ENCODE results near the gene PAPOLA.
"Not testable (repeated sequence)": the region's sequence is repeated elsewhere in the genome, so short reads cannot be mapped to it uniquely, and the experiment has no call there.

Gene PAPOLA

GRCh38 chr14:96504353-96504752 lies 2.2 kb downstream of the PAPOLA start:
- Histone ChIP-seq H3K4me1 (ENCODE audit: insufficient read depth, low read length) (peaks cover 17% of the 10 kb centered on the region; the same call in 1 of the 2 replicates), H3K4me3 (ENCODE audit: low read length) (peak overlapping the region; percentile 99), H3K9ac (ENCODE audit: low read depth, low read length) (peak overlapping the region; percentile 96; the same call in 1 of the 2 replicates), H3K36me3 (ENCODE audit: insufficient read depth, low read depth, low read length) (peaks cover 12% of the 10 kb centered on the region; the same call in 1 of the 2 replicates)
- not testable (repeated sequence) for H3K9me3 ChIP-seq (ENCODE audit: insufficient read depth, low read depth, low read length); H3K27me3 ChIP-seq (ENCODE audit: insufficient read depth, low read length); H3K27ac ChIP-seq (ENCODE audit: low read length)

- peaks cover 28% of the 10 kb centered on the region; the same call in 1 of the 2 replicates for H3K4me1 ChIP-seq (ENCODE audit: insufficient read depth, low read length)
Observed at GRCh38 chr14:96507723-96508122, 5.5 kb downstream of the PAPOLA start.

GRCh38 chr14:96508900-96509299 lies 6.7 kb downstream of the PAPOLA start:
- H3K9me3 ChIP-seq (ENCODE audit: insufficient read depth, low read depth, low read length), result no peaks in the 10 kb centered on the region
- peaks cover 12% of the 10 kb centered on the region; the same call in 1 of the 2 replicates for H3K36me3 ChIP-seq (ENCODE audit: insufficient read depth, low read depth, low read length)
- no peak overlapping the region for H3K9ac ChIP-seq (ENCODE audit: low read depth, low read length)
- H3K4me3 ChIP-seq (ENCODE audit: low read length), result no peak overlapping the region
- H3K27ac ChIP-seq (ENCODE audit: low read length), result no peak overlapping the region
- H3K4me1 ChIP-seq (ENCODE audit: insufficient read depth, low read length), result peaks cover 36% of the 10 kb centered on the region; the same call in 1 of the 2 replicates
- no peaks in the 10 kb centered on the region for H3K27me3 ChIP-seq (ENCODE audit: insufficient read depth, low read length)

More at GRCh38 chr14:96507723-96508122, 5.5 kb downstream of the PAPOLA start:
- Histone ChIP-seq H3K9me3 (ENCODE audit: insufficient read depth, low read depth, low read length) (no peaks in the 10 kb centered on the region), H3K4me3 (ENCODE audit: low read length) (no peak overlapping the region), H3K27me3 (ENCODE audit: insufficient read depth, low read length) (no peaks in the 10 kb centered on the region), H3K9ac (ENCODE audit: low read depth, low read length) (no peak overlapping the region), H3K27ac (ENCODE audit: low read length) (no peak overlapping the region), H3K36me3 (ENCODE audit: insufficient read depth, low read depth, low read length) (peaks cover 12% of the 10 kb centered on the region; the same call in 1 of the 2 replicates)

GRCh38 chr14:96509457-96510090 lies 7.4 kb downstream of the PAPOLA start:
- Histone ChIP-seq H3K4me3 (ENCODE audit: low read length) (no peak overlapping the region), H3K9ac (ENCODE audit: low read depth, low read length) (no peak overlapping the region), H3K27me3 (ENCODE audit: insufficient read depth, low read length) (no peaks in the 10 kb centered on the region), H3K27ac (ENCODE audit: low read length) (no peak overlapping the region), H3K36me3 (ENCODE audit: insufficient read depth, low read depth, low read length) (peaks cover 10% of the 10 kb centered on the region; the same call in 1 of the 2 replicates), H3K4me1 (ENCODE audit: insufficient read depth, low read length) (peaks cover 39% of the 10 kb centered on the region; the same call in 1 of the 2 replicates), H3K9me3 (ENCODE audit: insufficient read depth, low read depth, low read length) (no peaks in the 10 kb centered on the region)

GRCh38 chr14:96511146-96511545 lies 9.0 kb downstream of the PAPOLA start:
- no peak overlapping the region; the same call in 1 of the 2 replicates for H3K9ac ChIP-seq (ENCODE audit: low read depth, low read length)
- no peak overlapping the region for H3K4me3 ChIP-seq (ENCODE audit: low read length)
- no peak overlapping the region for H3K27ac ChIP-seq (ENCODE audit: low read length)
- no peaks in the 10 kb centered on the region for H3K36me3 ChIP-seq (ENCODE audit: insufficient read depth, low read depth, low read length)
- H3K27me3 ChIP-seq (ENCODE audit: insufficient read depth, low read length), result no peaks in the 10 kb centered on the region
- no peaks in the 10 kb centered on the region for H3K9me3 ChIP-seq (ENCODE audit: insufficient read depth, low read depth, low read length)
- peaks cover 42% of the 10 kb centered on the region; the same call in 1 of the 2 replicates for H3K4me1 ChIP-seq (ENCODE audit: insufficient read depth, low read length)

- Histone ChIP-seq H3K9ac (ENCODE audit: low read depth, low read length) (no peak overlapping the region; the same call in 1 of the 2 replicates), H3K9me3 (ENCODE audit: insufficient read depth, low read depth, low read length) (no peaks in the 10 kb centered on the region), H3K27ac (ENCODE audit: low read length) (no peak overlapping the region), H3K36me3 (ENCODE audit: insufficient read depth, low read depth, low read length) (no peaks in the 10 kb centered on the region), H3K4me3 (ENCODE audit: low read length) (no peak overlapping the region), H3K27me3 (ENCODE audit: insufficient read depth, low read length) (no peaks in the 10 kb centered on the region), H3K4me1 (ENCODE audit: insufficient read depth, low read length) (peaks cover 45% of the 10 kb centered on the region; the same call in 1 of the 2 replicates)
Observed at GRCh38 chr14:96511667-96512066, 9.5 kb downstream of the PAPOLA start.

GRCh38 chr14:96512122-96512521 lies 9.9 kb downstream of the PAPOLA start:
- no peak overlapping the region for H3K27ac ChIP-seq (ENCODE audit: low read length)
- no peak overlapping the region for H3K9ac ChIP-seq (ENCODE audit: low read depth, low read length)
- H3K9me3 ChIP-seq (ENCODE audit: insufficient read depth, low read depth, low read length), result no peaks in the 10 kb centered on the region
- no peaks in the 10 kb centered on the region for H3K36me3 ChIP-seq (ENCODE audit: insufficient read depth, low read depth, low read length)
- peak overlapping the region; percentile 45 for H3K4me3 ChIP-seq (ENCODE audit: low read length)
- peaks cover 50% of the 10 kb centered on the region; the same call in 1 of the 2 replicates for H3K4me1 ChIP-seq (ENCODE audit: insufficient read depth, low read length)
- no peaks in the 10 kb centered on the region for H3K27me3 ChIP-seq (ENCODE audit: insufficient read depth, low read length)

GRCh38 chr14:96512602-96513397 lies 10.6 kb downstream of the PAPOLA start:
- H3K4me1 ChIP-seq (ENCODE audit: insufficient read depth, low read length), result peaks cover 52% of the 10 kb centered on the region; the same call in 1 of the 2 replicates
- H3K36me3 ChIP-seq (ENCODE audit: insufficient read depth, low read depth, low read length), result no peaks in the 10 kb centered on the region
- H3K4me3 ChIP-seq (ENCODE audit: low read length), result peak overlapping the region; percentile 45
- no peaks in the 10 kb centered on the region for H3K9me3 ChIP-seq (ENCODE audit: insufficient read depth, low read depth, low read length)
- no peak overlapping the region for H3K27ac ChIP-seq (ENCODE audit: low read length)
- H3K9ac ChIP-seq (ENCODE audit: low read depth, low read length), result peak overlapping the region; percentile 23; the same call in 1 of the 2 replicates
- H3K27me3 ChIP-seq (ENCODE audit: insufficient read depth, low read length), result no peaks in the 10 kb centered on the region

- peaks cover 52% of the 10 kb centered on the region; the same call in 1 of the 2 replicates for H3K4me1 ChIP-seq (ENCODE audit: insufficient read depth, low read length)
- no peak overlapping the region for H3K9ac ChIP-seq (ENCODE audit: low read depth, low read length)
- H3K9me3 ChIP-seq (ENCODE audit: insufficient read depth, low read depth, low read length), result no peaks in the 10 kb centered on the region
- no peaks in the 10 kb centered on the region for H3K36me3 ChIP-seq (ENCODE audit: insufficient read depth, low read depth, low read length)
- no peaks in the 10 kb centered on the region for H3K27me3 ChIP-seq (ENCODE audit: insufficient read depth, low read length)
- no peak overlapping the region for H3K4me3 ChIP-seq (ENCODE audit: low read length)
- H3K27ac ChIP-seq (ENCODE audit: low read length), result no peak overlapping the region
Observed at GRCh38 chr14:96514694-96515093, 12.5 kb downstream of the PAPOLA start.

GRCh38 chr14:96515731-96516130 lies 13.5 kb downstream of the PAPOLA start:
- H3K4me3 ChIP-seq (ENCODE audit: low read length), result no peak overlapping the region
- H3K4me1 ChIP-seq (ENCODE audit: insufficient read depth, low read length), result peaks cover 45% of the 10 kb centered on the region; the same call in 1 of the 2 replicates
- H3K27me3 ChIP-seq (ENCODE audit: insufficient read depth, low read length), result no peaks in the 10 kb centered on the region
- H3K27ac ChIP-seq (ENCODE audit: low read length), result no peak overlapping the region
- no peak overlapping the region for H3K9ac ChIP-seq (ENCODE audit: low read depth, low read length)
- no peaks in the 10 kb centered on the region for H3K9me3 ChIP-seq (ENCODE audit: insufficient read depth, low read depth, low read length)
- peaks cover 2% of the 10 kb centered on the region for H3K36me3 ChIP-seq (ENCODE audit: insufficient read depth, low read depth, low read length)

- no peak overlapping the region for H3K27ac ChIP-seq (ENCODE audit: low read length)
- peaks cover 45% of the 10 kb centered on the region; the same call in 1 of the 2 replicates for H3K4me1 ChIP-seq (ENCODE audit: insufficient read depth, low read length)
- no peak overlapping the region for H3K4me3 ChIP-seq (ENCODE audit: low read length)
- no peak overlapping the region for H3K9ac ChIP-seq (ENCODE audit: low read depth, low read length)
- H3K36me3 ChIP-seq (ENCODE audit: insufficient read depth, low read depth, low read length), result peaks cover 8% of the 10 kb centered on the region
- H3K9me3 ChIP-seq (ENCODE audit: insufficient read depth, low read depth, low read length), result no peaks in the 10 kb centered on the region
- no peaks in the 10 kb centered on the region for H3K27me3 ChIP-seq (ENCODE audit: insufficient read depth, low read length)
Observed at GRCh38 chr14:96516351-96516750, 14.2 kb downstream of the PAPOLA start.

Data from iPS-20b (cell line).